ENCODE data around the gene IPMK.

The IPMK gene

GRCh38 chr10:58152673-58153263, 114.9 kb downstream of the IPMK start:
- Histone ChIP-seq H3K36me3 (ENCODE audit: control insufficient read depth in 2 of 2, insufficient read depth in 2 of 2, low read length in 2 of 2) (no peaks in the 10 kb centered on the region), H3K9ac (ENCODE audit: low read length in 2 of 2) (no peak overlapping the region), H3K27ac (ENCODE audit: low read length) (no peak overlapping the region), H3K27me3 (ENCODE audit: control insufficient read depth in 1 of 2, insufficient read depth in 2 of 2, low read length in 2 of 2) (peaks cover 0 to 3% of the 10 kb centered on the region in 2 donors), H3K4me1 (ENCODE audit: control insufficient read depth, insufficient read depth, low read length) (no peaks in the 10 kb centered on the region), H3K4me3 (ENCODE audit: low read length in 2 of 2) (no peak overlapping the region), H3K9me3 (ENCODE audit: control insufficient read depth in 2 of 2, low read length in 2 of 2) (no peaks in the 10 kb centered on the region)

- Histone ChIP-seq H3K27ac (ENCODE audit: low read length) (no peak overlapping the region), H3K36me3 (ENCODE audit: control insufficient read depth in 2 of 2, insufficient read depth in 2 of 2, low read length in 2 of 2) (no peaks in the 10 kb centered on the region), H3K4me1 (ENCODE audit: control insufficient read depth, insufficient read depth, low read length) (no peaks in the 10 kb centered on the region), H3K9ac (ENCODE audit: low read length in 2 of 2) (no peak overlapping the region), H3K4me3 (ENCODE audit: low read length in 2 of 2) (no peak overlapping the region), H3K9me3 (ENCODE audit: control insufficient read depth in 2 of 2, low read length in 2 of 2) (no peaks in the 10 kb centered on the region), H3K27me3 (ENCODE audit: control insufficient read depth in 1 of 2, insufficient read depth in 2 of 2, low read length in 2 of 2) (peaks cover 0 to 3% of the 10 kb centered on the region in 2 donors)
Measured at GRCh38 chr10:58150290-58150689, 117.4 kb downstream of the IPMK start.

DNA sequence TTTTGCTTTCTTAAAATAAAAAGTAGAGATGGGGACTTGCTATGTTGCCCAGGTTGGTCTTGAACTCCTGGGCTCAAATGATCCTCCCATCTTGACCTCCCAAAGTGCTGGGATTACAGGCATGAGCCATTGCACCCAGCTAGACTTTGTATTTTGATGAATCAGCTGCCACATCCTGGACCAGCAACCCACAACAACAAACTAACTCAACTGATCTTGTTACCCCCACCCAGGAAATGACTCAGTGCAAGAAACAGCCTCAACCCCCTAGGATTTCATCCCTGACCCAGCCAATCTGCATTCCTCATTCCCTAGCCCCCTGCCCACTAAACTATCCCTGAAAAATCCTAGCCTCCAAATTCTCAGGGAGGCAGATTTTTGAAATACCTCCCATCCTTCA, 123.8 kb downstream of the IPMK start:
- no peaks in the 10 kb centered on the region for H3K9me3 ChIP-seq (ENCODE audit: control insufficient read depth in 2 of 2, low read length in 2 of 2)
- no peak overlapping the region for H3K27ac ChIP-seq (ENCODE audit: low read length)
- H3K4me3 ChIP-seq (ENCODE audit: low read length in 2 of 2): no peak overlapping the region
- no peaks in the 10 kb centered on the region for H3K27me3 ChIP-seq (ENCODE audit: control insufficient read depth in 1 of 2, insufficient read depth in 2 of 2, low read length in 2 of 2)
- H3K9ac ChIP-seq (ENCODE audit: low read length in 2 of 2): no peak overlapping the region
- no peaks in the 10 kb centered on the region for H3K4me1 ChIP-seq (ENCODE audit: control insufficient read depth, insufficient read depth, low read length)
- H3K36me3 ChIP-seq (ENCODE audit: control insufficient read depth in 2 of 2, insufficient read depth in 2 of 2, low read length in 2 of 2): no peaks in the 10 kb centered on the region

Data from stomach smooth muscle (tissue), 2 donors.